ENCODE data around the gene ADAMTS5. TPM values are rescaled to one million over a fixed set of nuclear protein-coding genes. Genes with fewer than 3 reads are reported as not detected.

ADAMTS5 gene
- total and polyA plus RNA-seq, 2 donors (not counting 3 experiments of a cell fraction or from before 2014, with no cell fraction given): not detected

GRCh38 chr21:26933448-26933847 is 33.4 kb downstream of the ADAMTS5 start:
- Histone ChIP-seq H3K27me3 (ENCODE audit: control insufficient read depth in 2 of 2, insufficient read depth in 2 of 2, low read length in 2 of 2) (no peaks in the 10 kb centered on the region), H3K27ac (ENCODE audit: insufficient read depth, low read depth, low read length) (no peak overlapping the region), H3K9me1 (replicated peaks; ENCODE audit: control insufficient read depth, extremely low read depth, insufficient read depth, low read length) (no peaks in the 10 kb centered on the region), H3K36me3 (ENCODE audit: control insufficient read depth in 2 of 2, extremely low read depth in 1 of 2, insufficient read depth in 2 of 2, low read length in 2 of 2) (no peaks in the 10 kb centered on the region), H3K9me3 (replicated peaks; ENCODE audit: control insufficient read depth, insufficient read depth, low read length) (no peaks in the 10 kb centered on the region), H3K4me3 (replicated peaks in 1 of 3; ENCODE audit: insufficient read depth in 1 of 3, low read depth in 1 of 3, low read length in 3 of 3) (no peak overlapping the region), H3K79me2 (ENCODE audit: control insufficient read depth, insufficient read depth, low read length) (no peaks in the 10 kb centered on the region), H4K20me1 (replicated peaks; ENCODE audit: control insufficient read depth, extremely low read depth, insufficient read depth, low read length) (no peaks in the 10 kb centered on the region), H3K4me1 (ENCODE audit: control insufficient read depth, extremely low read depth, insufficient read depth, low read length) (no peaks in the 10 kb centered on the region), H3K4me2 (ENCODE audit: insufficient read depth, low read length) (no peak overlapping the region), H2AFZ (ENCODE audit: low read depth, low read length) (no peak overlapping the region), H3K9ac (replicated peaks; ENCODE audit: extremely low read depth, insufficient read depth, low read length) (no peak overlapping the region)
- no TSS peak for BruUV-seq (replicated peaks)
- ChIA-PET CTCF (no interaction called here), POLR2A (no interaction called here)
- DNase-seq (ENCODE audit: low read depth, low spot score): no peak
- intact Hi-C loops (cut with micrococcal nuclease): no loop called here
- FAIRE-seq: no peak
- TF ChIP-seq EZH2 (IDR thresholded peaks at IDR 0.05; ENCODE audit: borderline replicate concordance, low read depth, low read length, severe bottlenecking) (no peak), FOS (IDR thresholded peaks at IDR 0.05; ENCODE audit: borderline replicate concordance, insufficient read depth, low read length) (no peak), POLR2A (IDR thresholded peaks at IDR 0.05; ENCODE audit: low read depth, low read length) (no peak), CTCF (IDR thresholded peaks at IDR 0.05; ENCODE audit: extremely low read depth in 1 of 2, insufficient read depth in 1 of 2, low read depth in 1 of 2, low read length in 2 of 2) (no peak), JUN (IDR thresholded peaks at IDR 0.05; ENCODE audit: borderline replicate concordance, insufficient read depth, insufficient read length, low read depth) (no peak), MAX (IDR thresholded peaks at IDR 0.05; ENCODE audit: insufficient read depth, insufficient read length) (no peak), MYC (IDR thresholded peaks at IDR 0.05; ENCODE audit: low read depth, low read length) (no peak)
- dilution Hi-C loops (cut with MboI; ENCODE audit: extremely low pct_ligation_motif_present, low sequenced_read_pairs): no loop called here
